K562 (cell line): ENCODE data around the gene IZUMO4. TPM values are rescaled to one million over a fixed set of nuclear protein-coding genes. Genes with fewer than 3 reads are reported as not detected.

Experiments
- BRD9 ChIP-seq: fragments of 450-650 bp; IDR thresholded peaks from 2 replicates; pipeline ENCODE4 v1.6.1; 2018; ENCODE audit warnings: low read depth; ENCODE audit not compliant: partially characterized antibody
- BRF1 ChIP-seq: IDR thresholded peaks from 3 replicates; pipeline ENCODE4 v1.6.1; 2011; ENCODE audit warnings: borderline replicate concordance, mild to moderate bottlenecking; ENCODE audit not compliant: insufficient read length; ENCODE audit errors: extremely low read depth
- FOXO4 ChIP-seq: fragments of 450-650 bp; formaldehyde crosslinking; IDR thresholded peaks from 2 replicates; pipeline ENCODE4 v1.4.0; 2020; ENCODE audit warnings: mild to moderate bottlenecking, moderate library complexity
- KAT2B ChIP-seq: IDR thresholded peaks from one replicate; pipeline ENCODE4 v1.6.1; 2012; ENCODE audit warnings: low read depth, mild to moderate bottlenecking, control low read depth, inconsistent platforms, low read length, moderate library complexity
- KDM2B ChIP-seq: fragments of 250-450 bp; sonication (Bioruptor Pico); IDR thresholded peaks from 2 replicates; pipeline ENCODE4 v1.8.0; 2021; ENCODE audit warnings: mild to moderate bottlenecking, moderate library complexity
- KLF13 ChIP-seq: fragments of 450-650 bp; IDR thresholded peaks from 2 replicates; pipeline ENCODE4 v1.6.1; 2016; ENCODE audit warnings: missing genetic modification characterization, low read depth, mild to moderate bottlenecking, missing compliant biosample characterization, moderate library complexity, borderline replicate concordance
- L3MBTL2 ChIP-seq: fragments of 450-650 bp; IDR thresholded peaks from 2 replicates; pipeline ENCODE4 v1.6.1; 2016; ENCODE audit warnings: mild to moderate bottlenecking, moderate library complexity
- MEIS2 ChIP-seq: fragments of 450-650 bp; IDR thresholded peaks from 2 replicates; pipeline ENCODE4 v1.6.1; 2014; ENCODE audit warnings: mild to moderate bottlenecking; ENCODE audit not compliant: partially characterized antibody
- MTA2 ChIP-seq: fragments of 450-650 bp; IDR thresholded peaks from 2 replicates; pipeline ENCODE4 v1.6.1; 2016; ENCODE audit warnings: low read depth
- MXI1 ChIP-seq: IDR thresholded peaks from 2 replicates; pipeline ENCODE4 v1.6.1; 2011; ENCODE audit warnings: low read depth, mild to moderate bottlenecking, improper control_type of control experiment, low read length
- MYC ChIP-seq, 2 experiments: fragments of 250-450 bp in 1 of 2; sonication (Bioruptor Pico) in 1 of 2; IDR thresholded peaks; 2 replicates each; pipeline versions ENCODE4 v1.5.1 to v1.6.1; 2012 to 2021; ENCODE audit warnings: low read depth in 2 of 2, borderline replicate concordance in 1 of 2, improper control_type of control experiment in 1 of 2, low read length in 1 of 2, mild to moderate bottlenecking in 1 of 2, moderate library complexity in 1 of 2
- NFRKB ChIP-seq: fragments of 450-650 bp; IDR thresholded peaks from 2 replicates; pipeline ENCODE4 v1.6.1; 2016; ENCODE audit warnings: low read depth
- NFXL1 ChIP-seq: fragments of 450-650 bp; formaldehyde crosslinking; IDR thresholded peaks from 2 replicates; pipeline ENCODE4 v1.4.0; 2021; ENCODE audit warnings: mild to moderate bottlenecking
- SIN3A ChIP-seq, 2 experiments: fragments of 150-350 bp in 1 of 2; IDR thresholded peaks; 2 replicates each; pipeline ENCODE4 v1.6.1; 2011 to 2016; ENCODE audit warnings: borderline replicate concordance in 2 of 2, low read depth in 2 of 2, low read length in 2 of 2, mild to moderate bottlenecking in 2 of 2, moderate library complexity in 2 of 2; ENCODE audit not compliant: control insufficient read depth in 1 of 2
- SIRT6 ChIP-seq: IDR thresholded peaks from one replicate; pipeline ENCODE4 v1.6.1; 2012; ENCODE audit warnings: low read depth, mild to moderate bottlenecking, control low read depth, inconsistent platforms, low read length, moderate library complexity
- SP1 ChIP-seq: sonication (generic); formaldehyde crosslinking; IDR thresholded peaks from 2 replicates; pipeline ENCODE4 v1.8.1; 2022; ENCODE audit warnings: mild to moderate bottlenecking, missing genetic modification reagents
- ZBTB43 ChIP-seq: sonication (generic); formaldehyde crosslinking; IDR thresholded peaks from 2 replicates; pipeline ENCODE4 v1.8.0; 2023; ENCODE audit warnings: mild to moderate bottlenecking, missing genetic modification reagents
- ZBTB49 ChIP-seq: sonication (generic); formaldehyde crosslinking; IDR thresholded peaks from 2 replicates; pipeline ENCODE4 v1.8.0; 2022; ENCODE audit warnings: missing genetic modification reagents, mild to moderate bottlenecking, borderline replicate concordance
- ZFPM2 ChIP-seq: fragments of 250-450 bp; sonication (Bioruptor Pico); IDR thresholded peaks from 2 replicates; pipeline ENCODE4 v1.5.1; 2022; ENCODE audit warnings: mild to moderate bottlenecking
- ZNF143 ChIP-seq: sonication (generic); formaldehyde crosslinking; IDR thresholded peaks from 2 replicates; pipeline ENCODE4 v1.9.0; 2022; ENCODE audit warnings: mild to moderate bottlenecking, missing genetic modification reagents
- ZNF224 ChIP-seq: sonication (generic); formaldehyde crosslinking; IDR thresholded peaks from 2 replicates; pipeline ENCODE4 v1.8.0; 2022; ENCODE audit warnings: mild to moderate bottlenecking, missing genetic modification reagents
- ZNF830 ChIP-seq: fragments of 250-450 bp; sonication (Bioruptor Pico); IDR thresholded peaks from 2 replicates; pipeline ENCODE4 v1.5.0; 2021; ENCODE audit warnings: mild to moderate bottlenecking
- polyA plus RNA-seq, 8 experiments: library from polyadenylated mRNA; depleted of rRNA in 4 of 8; stranded (reverse) in 5 of 8; unstranded in 3 of 8; fragments of >200 nt; fragmentation: Nextera tagmentation in 2 of 8; fragmentation: Illumina TruSeq in 1 of 8; extraction: Ambion mirVana in 2 of 8; extraction: Trizol in 1 of 8; gene quantifications; 2 replicates each; pipeline versions ENCODE4 v1.2.1 to v1.2.3, GENCODE V29; 2011 to 2014; ENCODE audit warnings: inconsistent platforms in 1 of 8, missing spikeins in 1 of 8
- total RNA-seq, 7 experiments: library from RNA; depleted of rRNA in 6 of 7; stranded (reverse); fragments of >200 nt in 6 of 7; fragmentation: Illumina TruSeq in 2 of 7; extraction: Trizol in 2 of 7; gene quantifications; 2 replicates each; pipeline versions ENCODE4 v1.2.1 to v1.2.3, GENCODE V29; 2011 to 2021; ENCODE audit warnings: low replicate concordance in 1 of 7

Gene IZUMO4
- total and polyA plus RNA-seq, 9 of the 15 experiments (the other 6 are each of a cell fraction or from before 2014, with no cell fraction given) = 0.07 to 3.9 (median 1.2) TPM

GRCh38 chr19:2059422-2060201 is 37.1 kb upstream of the IZUMO4 start (continued):
- no peak; the same call in 1 of the 2 replicates for TF ChIP-seq NFXL1
- TF ChIP-seq ZNF830 = 0 out of 2 replicates have a peak, but pooled peaks have one; percentile 69
- TF ChIP-seq MYC (IDR thresholded peaks at IDR 0.05; ENCODE audit: low read depth, low read length) = peak; percentile 100
- peak; percentile 99 for TF ChIP-seq MYC (CRISPR knock-in tag; IDR thresholded peaks at IDR 0.05; ENCODE audit: borderline replicate concordance, low read depth)
- no peak for TF ChIP-seq SIRT6
- TF ChIP-seq ZBTB49 (CRISPR knock-in tag) = no peak
- peak; percentile 29; the same call in 1 of the 2 replicates for TF ChIP-seq MXI1
- TF ChIP-seq KAT2B = no peak
- TF ChIP-seq KDM2B (CRISPR knock-in tag) = no peak
- no peak for TF ChIP-seq ZNF143
- peak; percentile 97 for TF ChIP-seq BRD9
- TF ChIP-seq MEIS2 = no peak
- TF ChIP-seq BRF1 = no peak
- peak; percentile 62 for TF ChIP-seq KLF13 (tag)
- peak; percentile 93 for TF ChIP-seq L3MBTL2
- TF ChIP-seq ZBTB43 = no peak
- peak; percentile 50; the same call in 1 of the 2 replicates for TF ChIP-seq ZFPM2 (CRISPR knock-in tag)
- no peak for TF ChIP-seq MTA2
- TF ChIP-seq NFRKB = peak; percentile 99
- TF ChIP-seq ZNF224 (CRISPR knock-in tag) = no peak
- peak; percentile 8; the same call in 1 of the 2 replicates for TF ChIP-seq FOXO4
- TF ChIP-seq SIN3A (IDR thresholded peaks at IDR 0.05; ENCODE audit: borderline replicate concordance in 2 of 2, control insufficient read depth in 1 of 2, low read depth in 2 of 2, low read length in 2 of 2) = 0 out of 4 replicates have a peak, but pooled peaks of 1 of the 2 experiments have one; percentile 43
- no peak; the same call in none of the 2 replicates for TF ChIP-seq SP1 (CRISPR knock-in tag)
